Lung (tissue), 12 donors: ENCODE results near the gene ATXN1. TPM values are rescaled to one million over a fixed set of nuclear protein-coding genes. Genes with fewer than 3 reads are reported as not detected.

ENCODE experiments used
- ATAC-seq: fragments of 200-7000 bp; cut with Tn5 transposase; one replicate; pipeline ENCODE4 v1.9.1; 2020; ENCODE audit warnings: moderate number of reproducible peaks; ENCODE audit not compliant: insufficient read depth, low FRiP score
- DNase-seq, 3 donors: peaks; one replicate each; pipeline ENCODE4 v3.0.0-alpha.2; 2013 to 2017
- H3K27ac ChIP-seq, 2 donors: one replicate each; pipeline ENCODE4 v1.5.1; 2013; ENCODE audit warnings: mild to moderate bottlenecking in 2 of 2, moderate library complexity in 2 of 2, control low read depth in 1 of 2, inconsistent platforms in 1 of 2, low read depth in 1 of 2, low read length in 1 of 2
- H3K27me3 ChIP-seq, 3 donors: one replicate each; pipeline ENCODE4 v1.5.1; 2013; ENCODE audit warnings: low read length in 2 of 3; ENCODE audit not compliant: control insufficient read depth in 3 of 3, insufficient read depth in 3 of 3
- H3K36me3 ChIP-seq, 4 donors: one replicate each; pipeline ENCODE4 v1.5.1; 2013; ENCODE audit warnings: low read length in 4 of 4, mild to moderate bottlenecking in 1 of 4, moderate library complexity in 1 of 4; ENCODE audit not compliant: control insufficient read depth in 4 of 4, insufficient read depth in 4 of 4
- H3K4me1 ChIP-seq, 5 donors: one replicate each; pipeline ENCODE4 v1.5.1; 2013; ENCODE audit warnings: low read length in 5 of 5, mild to moderate bottlenecking in 2 of 5, moderate library complexity in 1 of 5; ENCODE audit not compliant: control insufficient read depth in 5 of 5, insufficient read depth in 5 of 5
- H3K4me3 ChIP-seq: one replicate; pipeline ENCODE4 v1.5.1; 2013; ENCODE audit warnings: mild to moderate bottlenecking, control low read depth, moderate library complexity
- H3K9ac ChIP-seq, 2 donors: one replicate each; pipeline ENCODE4 v1.5.1; 2013; ENCODE audit warnings: low read length in 2 of 2, control low read depth in 1 of 2; ENCODE audit not compliant: insufficient read depth in 1 of 2
- H3K9me3 ChIP-seq, 4 donors: one replicate each; pipeline ENCODE4 v1.5.1; 2013; ENCODE audit warnings: low read length in 3 of 4, mild to moderate bottlenecking in 1 of 4, moderate library complexity in 1 of 4; ENCODE audit not compliant: control insufficient read depth in 4 of 4, insufficient read depth in 3 of 4
- WGBS, 2 donors: extraction: QIAGEN DNeasy Blood & Tissue Kit; methylation state at CpG; one replicate each; pipeline ENCODE4 v1.1.7; 2013; 5-methylcytosine and 5-hydroxymethylcytosine counted together
- polyA plus RNA-seq, 2 donors: library from polyadenylated mRNA; stranded (reverse); fragments of 200-250 nt; gene quantifications; one replicate each; pipeline ENCODE4 v1.2.1, GENCODE V29; 2013
- total RNA-seq, 2 donors: library from RNA; depleted of rRNA in 1 of 2; stranded (reverse); fragments of >200 nt in 1 of 2; gene quantifications; one replicate each; pipeline ENCODE4 v1.2.1, GENCODE V29; 2014 to 2021
- TF ChIP-seq, protein P1 (sequence below): IDR thresholded peaks from 2 replicates; pipeline ENCODE4 v1.5.1; 2012; ENCODE audit warnings: mild to moderate bottlenecking; ENCODE audit errors: control extremely low read depth, extremely low read depth
- donor health status: control.
- donor health status: control.
- donor health status: Bipolar disorder and iron deficiency.
- donor health status: healthy.
- donor health status: DM: yes; HTN: yes; CAD: no.

Gene ATXN1
- total and polyA plus RNA-seq, 4 donors, result 9.7 to 108 (median 34.9) TPM

DNA sequence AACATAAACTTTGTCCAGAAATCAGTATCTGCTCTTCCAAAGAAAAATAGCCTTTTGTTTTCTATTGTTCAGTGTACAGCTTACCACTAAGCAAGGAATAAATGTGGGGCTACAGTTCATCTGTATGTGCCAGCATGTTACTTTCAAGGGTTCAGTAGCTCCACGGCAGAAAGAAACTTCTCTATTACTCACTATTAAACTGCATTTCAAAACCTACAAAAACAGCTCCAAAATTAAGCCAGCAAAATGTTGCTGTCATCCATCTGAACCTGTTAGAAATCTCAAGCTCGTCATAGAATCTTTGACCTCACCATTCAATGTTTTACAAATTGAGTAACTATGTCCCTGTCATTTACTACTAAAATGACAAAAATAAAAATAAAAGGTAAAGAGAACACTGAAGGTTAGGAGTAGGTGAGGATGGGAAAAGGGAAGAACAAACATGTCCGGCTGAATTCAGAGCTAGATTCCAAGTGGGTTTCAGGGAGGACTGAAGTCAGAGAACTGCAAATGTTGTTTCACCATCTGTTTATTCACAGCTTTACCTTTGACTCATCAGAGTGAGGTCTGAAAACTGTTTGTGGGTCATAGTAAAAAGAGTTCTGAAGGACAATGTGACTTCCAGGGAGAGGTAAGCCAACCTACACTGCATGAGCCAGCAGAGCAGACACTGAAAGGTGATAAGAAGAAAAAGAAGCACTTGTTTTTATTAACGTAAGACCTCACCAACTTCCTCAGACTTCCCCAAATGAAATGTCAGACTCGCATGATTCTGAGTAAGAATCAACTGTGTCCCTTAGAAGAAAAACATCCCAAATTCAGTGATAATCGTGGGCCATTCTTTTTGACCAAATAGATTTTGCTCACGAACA is 62.0 kb downstream of the ATXN1 start:
- no peak overlapping the region for H3K9ac ChIP-seq

DNA sequence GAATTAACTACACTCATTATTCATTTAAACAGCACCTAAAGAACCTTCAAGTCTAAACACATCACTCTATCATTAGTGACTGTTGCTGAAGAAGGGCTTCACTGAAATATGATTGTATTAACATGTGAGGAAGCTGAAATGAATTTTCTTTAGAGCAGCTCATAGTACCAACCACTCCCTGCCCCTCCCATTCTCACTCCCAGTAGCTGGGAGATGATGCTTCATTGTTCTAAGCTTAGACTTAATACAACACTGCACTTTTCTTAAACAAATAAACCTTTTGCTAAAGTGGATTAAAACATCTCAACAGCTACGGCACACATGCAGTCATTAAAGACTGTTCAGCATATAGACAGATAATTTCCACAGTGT is 63.1 kb downstream of the ATXN1 start:
- peaks cover 0 to 15% (median 9%) of the 10 kb centered on the region in 5 donors for H3K4me1 ChIP-seq
- H3K27ac ChIP-seq, result no peak overlapping the region
- no peak overlapping the region for H3K9ac ChIP-seq
- no peaks in the 10 kb centered on the region for H3K9me3 ChIP-seq
- no peaks in the 10 kb centered on the region for H3K36me3 ChIP-seq
- DNase-seq, result no peak
- H3K27me3 ChIP-seq, result no peaks in the 10 kb centered on the region
- H3K4me3 ChIP-seq, result no peak overlapping the region
- no peak for ATAC-seq
- TF ChIP-seq, protein P1, sequence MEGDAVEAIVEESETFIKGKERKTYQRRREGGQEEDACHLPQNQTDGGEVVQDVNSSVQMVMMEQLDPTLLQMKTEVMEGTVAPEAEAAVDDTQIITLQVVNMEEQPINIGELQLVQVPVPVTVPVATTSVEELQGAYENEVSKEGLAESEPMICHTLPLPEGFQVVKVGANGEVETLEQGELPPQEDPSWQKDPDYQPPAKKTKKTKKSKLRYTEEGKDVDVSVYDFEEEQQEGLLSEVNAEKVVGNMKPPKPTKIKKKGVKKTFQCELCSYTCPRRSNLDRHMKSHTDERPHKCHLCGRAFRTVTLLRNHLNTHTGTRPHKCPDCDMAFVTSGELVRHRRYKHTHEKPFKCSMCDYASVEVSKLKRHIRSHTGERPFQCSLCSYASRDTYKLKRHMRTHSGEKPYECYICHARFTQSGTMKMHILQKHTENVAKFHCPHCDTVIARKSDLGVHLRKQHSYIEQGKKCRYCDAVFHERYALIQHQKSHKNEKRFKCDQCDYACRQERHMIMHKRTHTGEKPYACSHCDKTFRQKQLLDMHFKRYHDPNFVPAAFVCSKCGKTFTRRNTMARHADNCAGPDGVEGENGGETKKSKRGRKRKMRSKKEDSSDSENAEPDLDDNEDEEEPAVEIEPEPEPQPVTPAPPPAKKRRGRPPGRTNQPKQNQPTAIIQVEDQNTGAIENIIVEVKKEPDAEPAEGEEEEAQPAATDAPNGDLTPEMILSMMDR, result no peak
- WGBS, 2 donors, result 62 to 78% methylated on average over 1 of the region's 1 CpG

More for the DNA sequence above, 62.0 kb downstream of the ATXN1 start:
- no peaks in the 10 kb centered on the region for H3K36me3 ChIP-seq
- H3K4me1 ChIP-seq, result peaks cover 0 to 19% (median 9%) of the 10 kb centered on the region in 5 donors
- no peaks in the 10 kb centered on the region for H3K9me3 ChIP-seq
- H3K27me3 ChIP-seq, result no peaks in the 10 kb centered on the region
- TF ChIP-seq, protein P1, result no peak
- DNase-seq, result no peak
- WGBS, 2 donors, result 40 to 57% methylated on average over 7 of the region's 7 CpGs
- H3K27ac ChIP-seq, result peak overlapping the region in 1 of 2 donors; percentile 50
- H3K4me3 ChIP-seq, result no peak overlapping the region
- no peak for ATAC-seq

DNA sequence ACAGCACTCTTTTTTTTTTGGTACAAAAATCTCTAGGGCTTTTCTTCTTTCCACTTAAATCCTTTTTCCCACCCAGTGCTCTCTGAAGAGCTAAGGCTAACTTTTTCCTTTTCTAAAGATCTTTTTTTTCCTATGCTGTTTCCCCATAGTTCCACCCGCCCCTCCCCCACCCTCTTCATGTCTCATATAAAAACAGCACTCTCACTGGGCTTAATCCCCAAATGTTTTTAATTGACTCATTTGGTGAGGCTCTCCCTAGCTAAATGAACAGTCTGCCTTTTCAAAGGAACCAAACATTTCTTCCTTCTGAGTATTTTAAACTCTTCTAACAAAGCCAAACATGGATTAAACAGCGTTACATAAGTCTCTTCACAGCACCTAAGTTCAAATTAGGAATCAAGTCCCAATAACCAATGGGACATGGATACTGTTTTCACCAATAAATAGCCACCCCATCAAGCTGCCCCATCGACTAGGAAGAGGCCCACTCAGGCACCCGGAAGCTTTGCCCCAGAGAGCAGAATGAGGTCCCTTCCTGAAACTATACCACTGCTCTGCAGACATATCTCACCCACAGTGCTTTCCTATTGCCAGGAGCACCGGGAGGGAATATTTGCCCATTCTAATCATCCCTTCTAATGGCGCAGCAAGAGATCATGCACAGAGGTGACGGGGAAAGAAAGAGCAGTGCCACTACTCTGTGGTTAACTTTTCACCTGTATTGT is 63.7 kb downstream of the ATXN1 start:
- H3K4me1 ChIP-seq, result peaks cover 0 to 15% (median 9%) of the 10 kb centered on the region in 5 donors
- DNase-seq, result no peak
- TF ChIP-seq, protein P1, result no peak
- no peak for ATAC-seq
- H3K27ac ChIP-seq, result no peak overlapping the region
- H3K27me3 ChIP-seq, result no peaks in the 10 kb centered on the region
- WGBS, 2 donors, result 53 to 63% methylated on average over 7 of the region's 7 CpGs
- no peaks in the 10 kb centered on the region for H3K9me3 ChIP-seq
- no peak overlapping the region for H3K9ac ChIP-seq
- no peaks in the 10 kb centered on the region for H3K36me3 ChIP-seq
- no peak overlapping the region for H3K4me3 ChIP-seq
